HepG2 (cell line): ENCODE measurements around the gene COQ3. TPM values are rescaled to one million over a fixed set of nuclear protein-coding genes. Genes with fewer than 3 reads are reported as not detected.

ENCODE experiments used
- ATAC-seq: fragments of 200-7000 bp; cut with Tn5 transposase; 3 replicates; pipeline ENCODE4 v1.9.1; 2020; ENCODE audit warnings: mild to moderate bottlenecking, moderate library complexity
- BruUV-seq: library from RNA; stranded (reverse); fragments of 400-500 nt; replicated peaks from 2 replicates; lab custom pipeline; 2021; lab: Mats Ljungman, UMichigan
- CTCF ChIA-PET: fragments of 300-600 bp; formaldehyde crosslinking; extraction: SDS; loops from one replicate; lab custom pipeline; 2021; ENCODE audit warnings: low total read pairs, inconsistent platforms, low intra/inter-chr PET ratio; lab: Yijun Ruan, JAX
- POLR2A ChIA-PET: fragments of 350-600 bp; sonication (Branson Sonifier 250); formaldehyde crosslinking; loops from one replicate; lab custom pipeline; 2020; ENCODE audit warnings: antibody characterized with exemption, inconsistent platforms; lab: Yijun Ruan, JAX
- DNase-seq: peaks from one replicate; pipeline ENCODE4 v3.0.0-alpha.2; 2015; ENCODE audit warnings: low spot score
- FAIRE-seq: peaks from 3 replicates; lab custom pipeline; 2011; peaks lifted over from hg19 to GRCh38; lab: Jason Lieb, UNC
- H2AFZ ChIP-seq: one replicate; pipeline ENCODE4 v1.6.1; 2011; ENCODE audit warnings: low read length, inconsistent platforms
- H3K27ac ChIP-seq: fragments of 300-600 bp; 3 replicates; pipeline ENCODE4 v1.8.0; 2011; ENCODE audit warnings: mixed run types, mild to moderate bottlenecking, mixed read lengths, low read length, inconsistent platforms; ENCODE audit not compliant: insufficient read depth; ENCODE audit errors: extremely low read length
- H3K27me3 ChIP-seq, 2 experiments: fragments of 200-600 bp in 1 of 2; 2 replicates in 1 of 2; 3 replicates in 1 of 2; pipeline versions ENCODE4 v1.6.0 to v1.8.0; 2011; ENCODE audit warnings: low read length in 2 of 2, mild to moderate bottlenecking in 2 of 2, moderate library complexity in 2 of 2, inconsistent platforms in 1 of 2; ENCODE audit not compliant: insufficient read depth in 2 of 2, control insufficient read depth in 1 of 2
- H3K36me3 ChIP-seq, 2 experiments: fragments of 200-600 bp in 1 of 2; replicated peaks in 1 of 2; 2 replicates in 1 of 2; 3 replicates in 1 of 2; pipeline versions ENCODE4 v1.5.1 to v1.8.0; 2011; ENCODE audit warnings: low read length in 2 of 2, inconsistent platforms in 1 of 2; ENCODE audit not compliant: insufficient read depth in 2 of 2, control insufficient read depth in 1 of 2
- H3K4me1 ChIP-seq: 2 replicates; pipeline ENCODE4 v1.5.1; 2012; ENCODE audit warnings: low read length, inconsistent platforms; ENCODE audit not compliant: insufficient read depth
- H3K4me2 ChIP-seq: 2 replicates; pipeline ENCODE4 v1.6.0; 2011; ENCODE audit warnings: low read depth, low read length, inconsistent platforms
- H3K4me3 ChIP-seq, 3 experiments: fragments of 200-600 bp in 1 of 3; sonication (generic), shearing (Covaris generic) in 1 of 3; replicated peaks in 1 of 3; 2 replicates each; pipeline ENCODE4 v1.5.1; 2011 to 2016; ENCODE audit warnings: low read length in 3 of 3, inconsistent platforms in 2 of 3, low read depth in 2 of 3, mild to moderate bottlenecking in 2 of 3, control low read depth in 1 of 3, mixed read lengths in 1 of 3; ENCODE audit not compliant: insufficient read depth in 1 of 3
- H3K79me2 ChIP-seq: one replicate; pipeline ENCODE4 v1.6.1; 2011; ENCODE audit warnings: low read length, inconsistent platforms; ENCODE audit not compliant: insufficient read depth
- H3K9ac ChIP-seq: 2 replicates; pipeline ENCODE4 v1.6.0; 2011; ENCODE audit warnings: mild to moderate bottlenecking, low read depth, low read length, inconsistent platforms; ENCODE audit not compliant: insufficient read depth
- H3K9me3 ChIP-seq: 2 replicates; pipeline ENCODE4 v1.5.1; 2012; ENCODE audit warnings: mild to moderate bottlenecking, low read length
- H4K20me1 ChIP-seq: 2 replicates; pipeline ENCODE4 v1.6.0; 2011; ENCODE audit warnings: inconsistent platforms, mild to moderate bottlenecking, low read length, moderate library complexity; ENCODE audit not compliant: insufficient read depth
- ADNP ChIP-seq: sonication (generic); formaldehyde crosslinking; IDR thresholded peaks from 2 replicates; pipeline ENCODE4 v1.4.0; 2020; ENCODE audit warnings: missing genetic modification reagents
- BRF2 ChIP-seq: sonication (generic); formaldehyde crosslinking; IDR thresholded peaks from 2 replicates; pipeline ENCODE4 v1.8.1; 2022; ENCODE audit warnings: mild to moderate bottlenecking, missing genetic modification reagents
- HES4 ChIP-seq: sonication (generic); formaldehyde crosslinking; IDR thresholded peaks from 2 replicates; pipeline ENCODE4 v1.9.0; 2021; ENCODE audit warnings: mild to moderate bottlenecking, missing genetic modification reagents, borderline replicate concordance
- JUN ChIP-seq: sonication (generic); formaldehyde crosslinking; IDR thresholded peaks from 2 replicates; pipeline ENCODE4 v1.4.0; 2020; ENCODE audit warnings: mild to moderate bottlenecking, missing genetic modification reagents
- MBNL3 ChIP-seq: fragments of 250-450 bp; sonication (Bioruptor Pico); conservative IDR thresholded peaks from 2 replicates; pipeline ENCODE4 v1.8.0; 2022; ENCODE audit warnings: mild to moderate bottlenecking, inconsistent platforms
- MIER3 ChIP-seq: IDR thresholded peaks from 2 replicates; pipeline ENCODE4 v1.6.1; 2016; ENCODE audit warnings: missing compliant biosample characterization, borderline replicate concordance
- MLLT10 ChIP-seq: sonication (generic); formaldehyde crosslinking; IDR thresholded peaks from 2 replicates; pipeline ENCODE4 v1.4.0; 2020; ENCODE audit warnings: missing genetic modification reagents
- PCBP1 ChIP-seq: fragments of 200-400 bp; formaldehyde crosslinking; IDR thresholded peaks from 2 replicates; pipeline ENCODE4 v1.6.1; 2017; ENCODE audit warnings: mild to moderate bottlenecking, low read depth, low read length, borderline replicate concordance
- SAFB2 ChIP-seq: sonication (generic); formaldehyde crosslinking; IDR thresholded peaks from 2 replicates; pipeline ENCODE4 v1.5.1; 2020; ENCODE audit warnings: missing genetic modification reagents, low read depth, mild to moderate bottlenecking, borderline replicate concordance
- SRSF9 ChIP-seq: fragments of 200-400 bp; formaldehyde crosslinking; IDR thresholded peaks from 2 replicates; pipeline ENCODE4 v1.6.1; 2018; ENCODE audit warnings: borderline replicate concordance, mild to moderate bottlenecking, low read depth, low read length; ENCODE audit not compliant: insufficient read depth, poor library complexity, severe bottlenecking
- TP53 ChIP-seq: sonication (generic); formaldehyde crosslinking; conservative IDR thresholded peaks from 2 replicates; pipeline ENCODE4 v1.4.0; 2020; ENCODE audit warnings: missing genetic modification reagents
- ZNF264 ChIP-seq: sonication (generic); formaldehyde crosslinking; IDR thresholded peaks from 2 replicates; pipeline ENCODE4 v1.4.0; 2020; ENCODE audit warnings: missing genetic modification reagents
- ZSCAN12 ChIP-seq: sonication (generic); formaldehyde crosslinking; IDR thresholded peaks from 2 replicates; pipeline ENCODE4 v1.9.0; 2021; ENCODE audit warnings: mild to moderate bottlenecking, missing genetic modification reagents
- WGBS: methylation state at CpG from one replicate; pipeline ENCODE4 v1.1.6; 2017; ENCODE audit warnings: low lambda C conversion rate; 5-methylcytosine and 5-hydroxymethylcytosine counted together
- in situ Hi-C: cut with HindIII; loops from 2 replicates; pipeline ENCODE4 v1.10.0; 2017; ENCODE audit warnings: low pct_unique_long_range_greater_than_20kb; ENCODE audit not compliant: extremely low pct_ligation_motif_present
- intact Hi-C: fragments of 100-400 bp; cut with micrococcal nuclease; formaldehyde crosslinking; loops from one replicate; pipeline ENCODE4 v1.10.0; 2022; ENCODE audit not compliant: unreplicated experiment
- polyA plus RNA-seq, 8 experiments: library from polyadenylated mRNA; depleted of rRNA in 3 of 8; stranded (reverse) in 7 of 8; unstranded in 1 of 8; fragments of >200 nt; fragmentation: Illumina TruSeq in 4 of 8; extraction: Trizol in 4 of 8; gene quantifications; 2 replicates each; pipeline versions ENCODE4 v1.2.1 to v1.2.3, GENCODE V29; 2011 to 2016; ENCODE audit warnings: low read depth in 4 of 8, missing spikeins in 1 of 8, mixed read lengths in 1 of 8; ENCODE audit not compliant: insufficient read depth in 1 of 8
- total RNA-seq, 5 experiments: library from RNA; depleted of rRNA; stranded (reverse); fragments of >200 nt; fragmentation: Illumina TruSeq; extraction: Trizol; gene quantifications; 2 replicates each; pipeline ENCODE4 v1.2.3, GENCODE V29; 2016; ENCODE audit warnings: low read depth in 1 of 5
- TF ChIP-seq, protein P1 (sequence below): IDR thresholded peaks from 2 replicates; pipeline ENCODE4 v1.6.1; 2012; ENCODE audit warnings: low read depth, low read length, improper control_type of control experiment
- TF ChIP-seq, protein P2 (sequence below): sonication (generic); formaldehyde crosslinking; IDR thresholded peaks from 2 replicates; pipeline ENCODE4 v1.8.0; 2022; ENCODE audit warnings: mild to moderate bottlenecking, missing genetic modification reagents, moderate library complexity

Gene COQ3
- total and polyA plus RNA-seq, 2 of the 13 experiments (the other 11 are each of a cell fraction or from before 2014, with no cell fraction given): 5.3 to 20.5 TPM

GRCh38 chr6:99393698-99394531 is at the start of gene COQ3 (continued):
- TF ChIP-seq BRF2 (CRISPR knock-in tag) (no peak), MIER3 (CRISPR knock-in tag) (no peak), MLLT10 (CRISPR knock-in tag) (no peak), JUN (CRISPR knock-in tag) (peak; percentile 25; the same call in 1 of the 2 replicates), ZSCAN12 (CRISPR knock-in tag) (0 out of 2 replicates have a peak, but pooled peaks have one; percentile 5)
- TF ChIP-seq, all 625 proteins: peak for 162

DNA sequence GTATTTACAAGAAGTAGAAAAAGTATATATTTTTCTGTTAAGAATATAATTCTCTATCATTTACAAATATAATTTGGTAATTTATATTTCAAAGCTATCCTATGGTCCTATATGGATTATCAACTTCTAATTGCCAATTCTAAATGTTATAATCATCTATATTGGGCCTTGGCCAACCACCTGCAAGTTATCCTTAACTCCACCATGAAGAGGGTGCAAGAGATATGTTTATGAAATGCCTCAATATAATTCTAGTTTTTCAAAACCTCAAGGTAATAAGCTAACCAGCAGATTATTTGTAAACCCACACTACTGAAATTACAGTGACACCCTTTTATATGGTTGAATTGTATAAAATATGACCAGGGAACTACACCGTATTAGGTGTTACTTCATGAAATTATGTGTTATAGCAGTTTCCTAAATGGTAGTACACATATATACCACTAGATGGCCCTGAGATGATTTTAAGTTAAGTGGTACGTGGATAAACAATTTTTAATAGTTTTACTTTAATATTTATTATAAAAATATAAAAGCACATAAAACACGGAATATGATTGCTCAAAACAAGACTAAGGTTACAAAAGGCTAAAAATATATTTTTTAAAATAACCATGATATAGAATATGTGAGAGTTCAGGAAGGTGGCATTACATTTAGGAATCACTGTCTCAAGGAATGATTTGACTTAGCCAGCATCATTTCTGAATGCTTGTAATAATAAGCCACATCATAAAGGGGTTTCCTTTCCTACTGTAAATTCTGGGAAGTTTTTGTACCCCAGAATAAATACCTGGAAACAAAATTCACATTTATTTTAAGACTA is 40.9 kb upstream of the COQ3 start:
- Histone ChIP-seq H3K4me1 (peaks cover 13% of the 10 kb centered on the region), H3K27ac (no peak overlapping the region), H3K4me3 (no peak overlapping the region), H3K79me2 (no peaks in the 10 kb centered on the region), H3K9me3 (no peaks in the 10 kb centered on the region), H4K20me1 (no peaks in the 10 kb centered on the region), H3K36me3 (0 out of 5 replicates have a peak, but pooled peaks cover 0 to 7% of the 10 kb centered on the region in 2 experiments), H3K4me2 (no peak overlapping the region), H3K9ac (no peak overlapping the region), H3K27me3 (no peaks in the 10 kb centered on the region), H2AFZ (no peak overlapping the region)
- DNase-seq (peak; percentile 23), FAIRE-seq (no peak), ATAC-seq (peak; percentile 62; the same call in 2 of the 3 replicates)
- intact Hi-C loops: no loop called here
- ChIA-PET POLR2A (no interaction called here), CTCF (no interaction called here)
- WGBS: 55% methylated on average over 3 of the region's 3 CpGs
- BruUV-seq: no TSS peak
- in situ Hi-C loops: no loop called here
- TF ChIP-seq ADNP (CRISPR knock-in tag) (no peak), MBNL3 (no peak), TP53 (CRISPR knock-in tag) (no peak), HES4 (CRISPR knock-in tag) (no peak), SAFB2 (CRISPR knock-in tag) (no peak), PCBP1 (no peak), ZNF264 (no peak), SRSF9 (no peak)
- TF ChIP-seq, protein P1, sequence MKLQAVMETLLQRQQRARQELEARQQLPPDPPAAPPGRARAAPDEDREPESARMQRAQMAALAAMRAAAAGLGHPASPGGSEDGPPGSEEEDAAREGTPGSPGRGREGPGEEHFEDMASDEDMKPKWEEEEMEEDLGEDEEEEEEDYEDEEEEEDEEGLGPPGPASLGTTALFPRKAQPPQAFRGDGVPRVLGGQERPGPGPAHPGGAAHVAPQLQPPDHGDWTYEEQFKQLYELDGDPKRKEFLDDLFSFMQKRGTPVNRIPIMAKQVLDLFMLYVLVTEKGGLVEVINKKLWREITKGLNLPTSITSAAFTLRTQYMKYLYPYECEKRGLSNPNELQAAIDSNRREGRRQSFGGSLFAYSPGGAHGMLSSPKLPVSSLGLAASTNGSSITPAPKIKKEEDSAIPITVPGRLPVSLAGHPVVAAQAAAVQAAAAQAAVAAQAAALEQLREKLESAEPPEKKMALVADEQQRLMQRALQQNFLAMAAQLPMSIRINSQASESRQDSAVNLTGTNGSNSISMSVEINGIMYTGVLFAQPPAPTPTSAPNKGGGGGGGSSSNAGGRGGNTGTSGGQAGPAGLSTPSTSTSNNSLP: 0 out of 2 replicates have a peak, but pooled peaks have one; percentile 40
- TF ChIP-seq, protein P2, sequence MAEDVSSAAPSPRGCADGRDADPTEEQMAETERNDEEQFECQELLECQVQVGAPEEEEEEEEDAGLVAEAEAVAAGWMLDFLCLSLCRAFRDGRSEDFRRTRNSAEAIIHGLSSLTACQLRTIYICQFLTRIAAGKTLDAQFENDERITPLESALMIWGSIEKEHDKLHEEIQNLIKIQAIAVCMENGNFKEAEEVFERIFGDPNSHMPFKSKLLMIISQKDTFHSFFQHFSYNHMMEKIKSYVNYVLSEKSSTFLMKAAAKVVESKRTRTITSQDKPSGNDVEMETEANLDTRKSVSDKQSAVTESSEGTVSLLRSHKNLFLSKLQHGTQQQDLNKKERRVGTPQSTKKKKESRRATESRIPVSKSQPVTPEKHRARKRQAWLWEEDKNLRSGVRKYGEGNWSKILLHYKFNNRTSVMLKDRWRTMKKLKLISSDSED (CRISPR knock-in tag): no peak
